ENCODE results near the gene BAG3. TPM values are rescaled to one million over a fixed set of nuclear protein-coding genes. Genes with fewer than 3 reads are reported as not detected.
"Not testable (repeated sequence)": the region's sequence is repeated elsewhere in the genome, so short reads cannot be mapped to it uniquely, and the experiment has no call there.

Gene BAG3
- total RNA-seq, 4 donors from 2014 or later, result 22.5 to 85.7 (median 32.4) TPM

DNA sequence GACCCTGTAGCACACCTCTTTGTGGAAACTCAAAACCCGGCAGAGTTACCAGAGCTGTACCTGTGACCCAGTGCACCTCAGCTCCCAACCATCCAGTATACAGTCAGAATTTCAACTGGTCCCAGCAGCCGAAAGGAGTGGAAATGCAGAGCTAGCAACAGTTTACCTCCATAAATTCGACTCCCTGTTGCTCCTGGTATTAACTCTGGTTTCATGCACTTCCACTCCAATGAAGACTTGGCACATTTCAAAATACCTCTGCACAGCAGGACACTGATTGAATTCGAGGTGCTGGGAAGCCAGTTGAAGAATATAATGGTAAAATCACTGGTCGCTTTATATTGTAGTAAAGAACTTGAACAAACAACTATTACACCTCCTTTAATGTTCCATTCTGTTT lies 36.5 kb upstream of the BAG3 start:
- TF ChIP-seq POLR2AphosphoS5 (IDR thresholded peaks at IDR 0.05) (no peak), POLR2A (IDR thresholded peaks at IDR 0.05) (no peak), EP300 (IDR thresholded peaks at IDR 0.05; ENCODE audit: low read depth) (no peak)
- TF ChIP-seq, protein P1, sequence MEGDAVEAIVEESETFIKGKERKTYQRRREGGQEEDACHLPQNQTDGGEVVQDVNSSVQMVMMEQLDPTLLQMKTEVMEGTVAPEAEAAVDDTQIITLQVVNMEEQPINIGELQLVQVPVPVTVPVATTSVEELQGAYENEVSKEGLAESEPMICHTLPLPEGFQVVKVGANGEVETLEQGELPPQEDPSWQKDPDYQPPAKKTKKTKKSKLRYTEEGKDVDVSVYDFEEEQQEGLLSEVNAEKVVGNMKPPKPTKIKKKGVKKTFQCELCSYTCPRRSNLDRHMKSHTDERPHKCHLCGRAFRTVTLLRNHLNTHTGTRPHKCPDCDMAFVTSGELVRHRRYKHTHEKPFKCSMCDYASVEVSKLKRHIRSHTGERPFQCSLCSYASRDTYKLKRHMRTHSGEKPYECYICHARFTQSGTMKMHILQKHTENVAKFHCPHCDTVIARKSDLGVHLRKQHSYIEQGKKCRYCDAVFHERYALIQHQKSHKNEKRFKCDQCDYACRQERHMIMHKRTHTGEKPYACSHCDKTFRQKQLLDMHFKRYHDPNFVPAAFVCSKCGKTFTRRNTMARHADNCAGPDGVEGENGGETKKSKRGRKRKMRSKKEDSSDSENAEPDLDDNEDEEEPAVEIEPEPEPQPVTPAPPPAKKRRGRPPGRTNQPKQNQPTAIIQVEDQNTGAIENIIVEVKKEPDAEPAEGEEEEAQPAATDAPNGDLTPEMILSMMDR (IDR thresholded peaks at IDR 0.05), result no peak
- no peak overlapping the region for H3K4me3 ChIP-seq
- H3K27ac ChIP-seq, result no peak overlapping the region
- H3K4me1 ChIP-seq, result peaks cover 0 to 4% (median 0%) of the 10 kb centered on the region in 4 donors
- H3K27me3 ChIP-seq, result no peaks in the 10 kb centered on the region
- no peaks in the 10 kb centered on the region for H3K9me3 ChIP-seq
- no peaks in the 10 kb centered on the region for H3K36me3 ChIP-seq
- intact Hi-C loops (cut with DNase I; ENCODE audit: low total_unique reads) (no loop called here), in situ Hi-C loops (cut with MboI; ENCODE audit: low pct_ligation_motif_present in 1 of 4, low pct_unique_long_range_greater_than_20kb in 1 of 4, low sequenced_read_pairs in 3 of 4) (no loop called here)
- no peak for DNase-seq
- 81 to 90% methylated on average over 4 to 5 of the region's 5 CpGs for whole genome bisulfite sequencing, 2 donors (ENCODE audit: low coverage in 1 of 2)

DNA sequence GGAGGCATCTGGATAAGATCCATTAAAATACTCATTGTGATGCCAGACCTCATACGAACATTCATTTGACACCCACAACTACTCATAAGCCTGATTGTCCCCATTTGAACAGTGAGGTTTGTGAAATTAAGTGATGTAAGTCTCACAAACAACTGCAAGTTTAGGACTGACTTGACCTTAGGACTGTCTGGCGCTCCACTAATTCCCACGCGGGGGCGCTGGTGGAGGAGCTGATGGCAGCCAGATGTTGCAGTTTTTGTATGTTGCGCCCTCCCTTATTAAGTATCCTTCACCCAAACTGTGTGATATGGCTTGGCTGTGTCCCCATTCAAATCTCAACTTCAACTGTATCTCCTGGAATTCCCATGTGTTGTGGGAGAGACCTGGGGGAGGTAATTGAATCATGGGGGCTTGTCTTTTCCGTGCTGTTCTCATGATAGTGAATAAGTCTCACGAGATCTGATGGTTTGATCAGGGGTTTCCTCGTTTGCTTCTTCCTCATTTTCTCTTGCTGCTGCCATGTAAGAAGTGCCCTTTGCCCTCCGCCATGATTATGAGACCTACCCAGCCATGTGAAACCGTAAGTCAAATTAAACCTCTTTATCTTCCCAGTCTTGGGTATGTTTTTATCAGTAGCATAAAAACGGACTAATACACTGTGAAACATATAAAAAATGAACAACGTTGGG lies 34.2 kb upstream of the BAG3 start:
- Histone ChIP-seq H3K9me3 (no peaks in the 10 kb centered on the region), H3K4me3 (no peak overlapping the region), H3K4me1 (peaks cover 0 to 4% (median 0%) of the 10 kb centered on the region in 4 donors), H3K27me3 (no peaks in the 10 kb centered on the region), H3K27ac (no peak overlapping the region), H3K36me3 (no peaks in the 10 kb centered on the region)
- WGBS, 2 donors (ENCODE audit: low coverage in 1 of 2), result 73 to 76% methylated on average over 8 to 13 of the region's 13 CpGs
- intact Hi-C loops (cut with DNase I; ENCODE audit: low total_unique reads) (no loop called here), in situ Hi-C loops (cut with MboI; ENCODE audit: low pct_ligation_motif_present in 1 of 4, low pct_unique_long_range_greater_than_20kb in 1 of 4, low sequenced_read_pairs in 3 of 4) (no loop called here)
- DNase-seq, result no peak
- no peak for TF ChIP-seq POLR2AphosphoS5 (IDR thresholded peaks at IDR 0.05)
- TF ChIP-seq, protein P1 (IDR thresholded peaks at IDR 0.05), result no peak
- TF ChIP-seq EP300 (IDR thresholded peaks at IDR 0.05; ENCODE audit: low read depth), result no peak
- no peak for TF ChIP-seq POLR2A (IDR thresholded peaks at IDR 0.05)

DNA sequence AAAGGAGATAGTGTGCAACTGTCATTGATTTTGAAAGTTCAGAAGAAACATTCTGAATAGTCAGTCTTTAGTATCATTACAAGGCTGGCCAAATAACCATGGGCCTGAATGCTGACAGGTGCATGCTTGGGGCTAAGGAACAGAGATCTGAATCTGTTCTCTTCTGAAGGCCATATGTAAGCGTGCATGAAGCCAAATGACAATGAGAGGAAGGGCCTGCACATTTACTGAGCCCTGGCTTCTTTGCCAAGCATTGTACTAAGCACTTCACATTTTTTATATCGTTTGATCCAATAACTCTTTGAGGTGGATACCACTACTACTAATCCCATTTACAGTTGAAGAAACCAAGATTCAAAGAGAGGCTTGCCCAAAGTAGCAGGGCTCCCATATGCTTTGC lies 32.0 kb upstream of the BAG3 start:
- TF ChIP-seq, protein P1 (IDR thresholded peaks at IDR 0.05), result no peak
- no peak for TF ChIP-seq POLR2A (IDR thresholded peaks at IDR 0.05)
- no peak for TF ChIP-seq POLR2AphosphoS5 (IDR thresholded peaks at IDR 0.05)
- no peak for TF ChIP-seq EP300 (IDR thresholded peaks at IDR 0.05; ENCODE audit: low read depth)
- 40 to 71% methylated on average over 2 of the region's 2 CpGs for WGBS, 2 donors (ENCODE audit: low coverage in 1 of 2)
- intact Hi-C loops (cut with DNase I; ENCODE audit: low total_unique reads), result no loop called here
- in situ Hi-C loops (cut with MboI; ENCODE audit: low pct_ligation_motif_present in 1 of 4, low pct_unique_long_range_greater_than_20kb in 1 of 4, low sequenced_read_pairs in 3 of 4), result no loop called here
- Histone ChIP-seq H3K4me3 (no peak overlapping the region), H3K9me3 (no peaks in the 10 kb centered on the region), H3K4me1 (peaks cover 0 to 4% (median 0%) of the 10 kb centered on the region in 4 donors), H3K27ac (no peak overlapping the region), H3K36me3 (no peaks in the 10 kb centered on the region), H3K27me3 (no peaks in the 10 kb centered on the region)
- no peak for DNase-seq

DNA sequence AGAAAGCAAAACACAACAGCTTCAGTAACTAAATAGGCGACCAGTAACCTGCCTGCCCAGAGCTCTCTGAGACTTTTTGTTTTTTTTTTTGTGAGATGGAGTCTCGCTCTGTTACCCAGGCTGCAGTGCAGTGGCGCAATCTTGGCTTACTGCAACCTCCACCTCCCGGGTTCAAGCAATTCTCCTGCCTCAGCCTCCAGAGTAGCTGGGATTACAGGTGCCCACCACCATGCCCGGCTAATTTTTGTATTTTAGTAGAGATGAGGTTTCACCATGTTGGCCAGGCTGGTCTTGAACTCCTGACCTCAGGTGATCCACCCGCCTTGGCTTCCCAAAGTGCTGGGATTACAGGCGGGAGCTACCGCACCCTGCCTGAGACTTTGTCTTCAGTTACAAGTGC lies 31.4 kb upstream of the BAG3 start:
- 94 to 98% methylated on average over 7 to 8 of the region's 8 CpGs for WGBS, 2 donors (ENCODE audit: low coverage in 1 of 2)
- H3K4me3 ChIP-seq; in situ Hi-C loops (cut with MboI; ENCODE audit: low pct_ligation_motif_present in 1 of 4, low pct_unique_long_range_greater_than_20kb in 1 of 4, low sequenced_read_pairs in 3 of 4); intact Hi-C loops (cut with DNase I; ENCODE audit: low total_unique reads); H3K27ac ChIP-seq; H3K9me3 ChIP-seq; H3K27me3 ChIP-seq; H3K36me3 ChIP-seq; H3K4me1 ChIP-seq; DNase-seq: not testable (repeated sequence)

All from transverse colon (tissue), 4 donors.